Keratinocyte (primary cell): ENCODE results near the gene MDFI. TPM values are rescaled to one million over a fixed set of nuclear protein-coding genes. Genes with fewer than 3 reads are reported as not detected.

Experiments
- DNase-seq: peaks from one replicate; pipeline ENCODE4 v3.0.0-alpha.2; 2011; ENCODE audit warnings: low read depth, missing footprints, low spot score
- FAIRE-seq: peaks from 2 replicates; lab custom pipeline; 2011; peaks lifted over from hg19 to GRCh38; lab: Jason Lieb, UNC
- H2AFZ ChIP-seq: 2 replicates; pipeline ENCODE4 v1.6.0; 2012; ENCODE audit warnings: low read length, control low read depth, inconsistent platforms; ENCODE audit not compliant: control insufficient read depth
- H3K27ac ChIP-seq: 2 replicates; pipeline ENCODE4 v1.5.1; 2011; ENCODE audit warnings: low read length; ENCODE audit not compliant: control insufficient read depth, insufficient read depth
- H3K27me3 ChIP-seq: 3 replicates; pipeline ENCODE4 v1.6.0; 2011; ENCODE audit warnings: low read length; ENCODE audit not compliant: control insufficient read depth, insufficient read depth; ENCODE audit errors: extremely low read depth
- H3K36me3 ChIP-seq, 2 experiments: 2 replicates in 1 of 2; 3 replicates in 1 of 2; pipeline ENCODE4 v1.5.1; 2011; ENCODE audit warnings: low read length in 2 of 2, mild to moderate bottlenecking in 1 of 2; ENCODE audit not compliant: control insufficient read depth in 2 of 2, insufficient read depth in 2 of 2; ENCODE audit errors: extremely low read depth in 1 of 2
- H3K4me1 ChIP-seq: 3 replicates; pipeline ENCODE4 v1.5.1; 2011; ENCODE audit warnings: low read length; ENCODE audit not compliant: control insufficient read depth, insufficient read depth; ENCODE audit errors: extremely low read depth
- H3K4me2 ChIP-seq: 3 replicates; pipeline ENCODE4 v1.6.0; 2011; ENCODE audit warnings: low read depth, low read length; ENCODE audit not compliant: control insufficient read depth, insufficient read depth; ENCODE audit errors: extremely low read depth
- H3K4me3 ChIP-seq, 3 experiments: fragments of 200-600 bp in 1 of 3; sonication (generic) in 1 of 3; 2 replicates in 2 of 3; 3 replicates in 1 of 3; pipeline ENCODE4 v1.5.1; 2011 to 2016; ENCODE audit warnings: low read length in 3 of 3, mild to moderate bottlenecking in 3 of 3, control low read depth in 2 of 3, inconsistent platforms in 1 of 3, low read depth in 1 of 3, mixed read lengths in 1 of 3, mixed run types in 1 of 3, moderate library complexity in 1 of 3; ENCODE audit not compliant: control insufficient read depth in 2 of 3, insufficient read depth in 2 of 3; ENCODE audit errors: extremely low read depth in 1 of 3
- H3K79me2 ChIP-seq: 2 replicates; pipeline ENCODE4 v1.6.0; 2012; ENCODE audit warnings: low read length; ENCODE audit not compliant: control insufficient read depth, insufficient read depth
- H3K9ac ChIP-seq: 3 replicates; pipeline ENCODE4 v1.6.0; 2011; ENCODE audit warnings: low read length; ENCODE audit not compliant: control insufficient read depth, insufficient read depth; ENCODE audit errors: extremely low read depth
- H3K9me1 ChIP-seq: 3 replicates; pipeline ENCODE4 v1.6.0; 2011; ENCODE audit warnings: low read length; ENCODE audit not compliant: control insufficient read depth, insufficient read depth; ENCODE audit errors: extremely low read depth
- H3K9me3 ChIP-seq: 2 replicates; pipeline ENCODE4 v1.5.1; 2012; ENCODE audit warnings: low read depth, low read length; ENCODE audit not compliant: control insufficient read depth
- H4K20me1 ChIP-seq: 3 replicates; pipeline ENCODE4 v1.6.0; 2011; ENCODE audit warnings: low read length; ENCODE audit not compliant: control insufficient read depth, insufficient read depth; ENCODE audit errors: extremely low read depth
- EZH2 ChIP-seq: IDR thresholded peaks from one replicate; pipeline ENCODE4 v1.6.1; 2012; ENCODE audit warnings: inconsistent platforms, mild to moderate bottlenecking, low read length, moderate library complexity
- dilution Hi-C: fragments of 300-500 bp; cut with MboI; formaldehyde crosslinking; loops from one replicate; pipeline ENCODE4 v1.7.0; 2020; ENCODE audit warnings: low sequenced_read_pairs; ENCODE audit not compliant: extremely low pct_ligation_motif_present
- polyA plus RNA-seq, 5 experiments: library from polyadenylated mRNA; depleted of rRNA in 3 of 5; stranded (reverse) in 3 of 5; stranded (forward) in 1 of 5; unstranded in 1 of 5; fragments of >200 nt; gene quantifications; 1 replicate in 1 of 5; 2 replicates in 3 of 5; 3 replicates in 1 of 5; pipeline versions ENCODE4 v1.2.1 to v1.2.3, GENCODE V29; 2011 to 2012; ENCODE audit warnings: missing spikeins in 2 of 5, low read depth in 1 of 5, low replicate concordance in 1 of 5
- TF ChIP-seq, protein P1 (sequence below), 3 experiments: IDR thresholded peaks in 1 of 3; conservative IDR thresholded peaks in 1 of 3; optimal IDR thresholded peaks in 1 of 3; 2 replicates in 2 of 3; 3 replicates in 1 of 3; pipeline versions ENCODE3 to v1.5.1; 2011; ENCODE audit warnings: low read length in 3 of 3, mild to moderate bottlenecking in 3 of 3, moderate library complexity in 2 of 3, control low read depth in 1 of 3, inconsistent platforms in 1 of 3; ENCODE audit not compliant: insufficient read depth in 2 of 3; ENCODE audit errors: extremely low read depth in 1 of 3

MDFI gene
- polyA plus RNA-seq, 1 donor (not counting 4 experiments of a cell fraction or from before 2014, with no cell fraction given), result 60.1 TPM

- Histone ChIP-seq H3K9me3 (no peaks in the 10 kb centered on the region), H3K4me1 (no peaks in the 10 kb centered on the region), H2AFZ (no peak overlapping the region), H3K79me2 (no peaks in the 10 kb centered on the region), H3K27ac (no peak overlapping the region), H3K36me3 (no peaks in the 10 kb centered on the region), H4K20me1 (no peaks in the 10 kb centered on the region), H3K9ac (no peak overlapping the region), H3K4me3 (no peak overlapping the region), H3K4me2 (no peak overlapping the region), H3K27me3 (peaks cover 55% of the 10 kb centered on the region), H3K9me1 (no peaks in the 10 kb centered on the region)
- no peak for DNase-seq
- no peak for FAIRE-seq
- dilution Hi-C loops, result no loop called here
- TF ChIP-seq, protein P1, sequence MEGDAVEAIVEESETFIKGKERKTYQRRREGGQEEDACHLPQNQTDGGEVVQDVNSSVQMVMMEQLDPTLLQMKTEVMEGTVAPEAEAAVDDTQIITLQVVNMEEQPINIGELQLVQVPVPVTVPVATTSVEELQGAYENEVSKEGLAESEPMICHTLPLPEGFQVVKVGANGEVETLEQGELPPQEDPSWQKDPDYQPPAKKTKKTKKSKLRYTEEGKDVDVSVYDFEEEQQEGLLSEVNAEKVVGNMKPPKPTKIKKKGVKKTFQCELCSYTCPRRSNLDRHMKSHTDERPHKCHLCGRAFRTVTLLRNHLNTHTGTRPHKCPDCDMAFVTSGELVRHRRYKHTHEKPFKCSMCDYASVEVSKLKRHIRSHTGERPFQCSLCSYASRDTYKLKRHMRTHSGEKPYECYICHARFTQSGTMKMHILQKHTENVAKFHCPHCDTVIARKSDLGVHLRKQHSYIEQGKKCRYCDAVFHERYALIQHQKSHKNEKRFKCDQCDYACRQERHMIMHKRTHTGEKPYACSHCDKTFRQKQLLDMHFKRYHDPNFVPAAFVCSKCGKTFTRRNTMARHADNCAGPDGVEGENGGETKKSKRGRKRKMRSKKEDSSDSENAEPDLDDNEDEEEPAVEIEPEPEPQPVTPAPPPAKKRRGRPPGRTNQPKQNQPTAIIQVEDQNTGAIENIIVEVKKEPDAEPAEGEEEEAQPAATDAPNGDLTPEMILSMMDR (optimal IDR thresholded peaks at IDR 0.05 in 1 of 3, IDR thresholded peaks at IDR 0.05 in 1 of 3, conservative IDR thresholded peaks at IDR 0.05 in 1 of 3; ENCODE audit: extremely low read depth in 1 of 3, insufficient read depth in 2 of 3, low read length in 3 of 3), result no peak
Observed at GRCh38 chr6:41659935-41660334, 21.7 kb downstream of the MDFI start.

GRCh38 chr6:41663568-41663967 is 25.3 kb downstream of the MDFI start:
- Histone ChIP-seq H3K27me3 (peaks cover 44% of the 10 kb centered on the region), H3K4me1 (no peaks in the 10 kb centered on the region), H3K4me3 (no peak overlapping the region), H2AFZ (no peak overlapping the region), H3K4me2 (no peak overlapping the region), H3K9me1 (no peaks in the 10 kb centered on the region), H4K20me1 (no peaks in the 10 kb centered on the region), H3K79me2 (no peaks in the 10 kb centered on the region), H3K9me3 (no peaks in the 10 kb centered on the region), H3K9ac (no peak overlapping the region), H3K36me3 (no peaks in the 10 kb centered on the region), H3K27ac (no peak overlapping the region)
- FAIRE-seq (no peak), DNase-seq (no peak)
- TF ChIP-seq, protein P1 (optimal IDR thresholded peaks at IDR 0.05 in 1 of 3, IDR thresholded peaks at IDR 0.05 in 1 of 3, conservative IDR thresholded peaks at IDR 0.05 in 1 of 3; ENCODE audit: extremely low read depth in 1 of 3, insufficient read depth in 2 of 3, low read length in 3 of 3), result no peak
- TF ChIP-seq EZH2, result no peak
- dilution Hi-C loops, result no loop called here
